B cell (primary cell): ENCODE results near the gene SDK2. TPM values are rescaled to one million over a fixed set of nuclear protein-coding genes. Genes with fewer than 3 reads are reported as not detected.

Experiments
- ATAC-seq: fragments of 200-7000 bp; cut with Tn5 transposase; one replicate; pipeline ENCODE4 v1.10.0; 2021; ENCODE audit warnings: low read depth, mild to moderate bottlenecking, moderate number of reproducible peaks, moderate library complexity
- CTCF ChIA-PET: fragments of 350-600 bp; sonication (Branson Sonifier 250); formaldehyde crosslinking; loops from one replicate; lab custom pipeline; 2021; ENCODE audit warnings: antibody characterized with exemption, inconsistent platforms; lab: Charles Lee
- POLR2A ChIA-PET: fragments of 350-600 bp; sonication (Branson Sonifier 250); formaldehyde crosslinking; loops from one replicate; lab custom pipeline; 2021; ENCODE audit warnings: antibody characterized with exemption; lab: Charles Lee
- DNase-seq: peaks from one replicate; pipeline ENCODE4 v3.0.0; 2013
- H2AFZ ChIP-seq: 2 replicates; pipeline ENCODE4 v1.6.1; 2012; ENCODE audit warnings: mild to moderate bottlenecking, low read depth, low read length; ENCODE audit not compliant: insufficient read depth, poor library complexity, severe bottlenecking
- H3K27ac ChIP-seq, 2 donors: 1 replicate in 1 of 2; 2 replicates in 1 of 2; pipeline ENCODE4 v1.5.1; 2012 to 2013; ENCODE audit warnings: low read length in 2 of 2, mild to moderate bottlenecking in 2 of 2, moderate library complexity in 1 of 2
- H3K27me3 ChIP-seq, 4 experiments: fragments of 200-600 bp in 1 of 4; sonication (generic) in 1 of 4; replicated peaks in 1 of 4; 1 replicate in 2 of 4; 2 replicates in 2 of 4; pipeline versions ENCODE4 v1.6.1 to v1.7.0; 2013 to 2016; ENCODE audit warnings: low read length in 3 of 4, mild to moderate bottlenecking in 2 of 4, mixed read lengths in 1 of 4, moderate library complexity in 1 of 4; ENCODE audit not compliant: insufficient read depth in 4 of 4, control insufficient read depth in 3 of 4; ENCODE audit errors: control extremely low read depth in 1 of 4
- H3K36me3 ChIP-seq, 2 experiments: replicated peaks in 1 of 2; 1 replicate in 1 of 2; 2 replicates in 1 of 2; pipeline versions ENCODE4 v1.6.1 to v1.7.1; 2013; ENCODE audit warnings: low read length in 1 of 2; ENCODE audit not compliant: insufficient read depth in 2 of 2, control insufficient read depth in 1 of 2; ENCODE audit errors: control extremely low read depth in 1 of 2, extremely low read depth in 1 of 2
- H3K4me1 ChIP-seq, 2 donors: fragments of 200-600 bp in 1 of 2; sonication (generic) in 1 of 2; 1 replicate in 1 of 2; 2 replicates in 1 of 2; pipeline versions ENCODE4 v1.5.1 to v1.6.1; 2013 to 2017; ENCODE audit warnings: low read length in 2 of 2; ENCODE audit not compliant: control insufficient read depth in 2 of 2, insufficient read depth in 2 of 2
- H3K4me2 ChIP-seq: replicated peaks from 2 replicates; pipeline ENCODE3; 2012; ENCODE audit warnings: mild to moderate bottlenecking, low read depth, low read length; ENCODE audit not compliant: poor library complexity, severe bottlenecking
- H3K4me3 ChIP-seq, 5 experiments: fragments of 200-600 bp in 1 of 5; sonication (generic) in 1 of 5; 1 replicate in 3 of 5; 2 replicates in 2 of 5; pipeline versions ENCODE4 v1.5.1 to v1.7.0; 2011 to 2016; ENCODE audit warnings: low read length in 4 of 5, mild to moderate bottlenecking in 4 of 5, low read depth in 2 of 5, control low read depth in 1 of 5, moderate library complexity in 1 of 5; ENCODE audit not compliant: insufficient read depth in 1 of 5; ENCODE audit errors: control extremely low read depth in 1 of 5, extremely low read depth in 1 of 5
- H3K79me2 ChIP-seq: fragments of 200-600 bp; sonication (generic); one replicate; pipeline ENCODE4 v1.6.0; 2016; ENCODE audit warnings: low read length; ENCODE audit not compliant: control insufficient read depth, insufficient read depth
- H3K9ac ChIP-seq: fragments of 200-600 bp; sonication (generic); 2 replicates; pipeline ENCODE4 v1.6.1; 2017; ENCODE audit warnings: mild to moderate bottlenecking, low read length, moderate library complexity
- H3K9me3 ChIP-seq, 3 donors: one replicate each; pipeline versions ENCODE4 v1.6.1 to v1.7.1; 2013; ENCODE audit warnings: low read length in 2 of 3; ENCODE audit not compliant: control insufficient read depth in 2 of 3, insufficient read depth in 1 of 3; ENCODE audit errors: control extremely low read depth in 1 of 3
- H4K20me1 ChIP-seq: 2 replicates; pipeline ENCODE4 v1.6.0; 2012; ENCODE audit warnings: mild to moderate bottlenecking, low read length; ENCODE audit not compliant: insufficient read depth, control insufficient read depth, poor library complexity, severe bottlenecking
- H3K27ac Mint-ChIP-seq: one replicate; pipeline ENCODE4 v1.8.0; 2021; ENCODE audit warnings: mixed read lengths
- H3K27me3 Mint-ChIP-seq: one replicate; pipeline ENCODE4 v1.8.0; 2021; ENCODE audit warnings: mixed read lengths
- H3K4me1 Mint-ChIP-seq: one replicate; pipeline ENCODE4 v1.8.0; 2021; ENCODE audit warnings: mixed read lengths
- H3K4me3 Mint-ChIP-seq: one replicate; pipeline ENCODE4 v1.8.0; 2021; ENCODE audit warnings: mixed read lengths
- H3K9me3 Mint-ChIP-seq: one replicate; pipeline ENCODE4 v1.8.0; 2022; ENCODE audit warnings: mixed read lengths; ENCODE audit not compliant: insufficient read depth
- CTCF ChIP-seq: fragments of 200-600 bp; IDR thresholded peaks from one replicate; pipeline ENCODE4 v1.8.0; 2022; ENCODE audit warnings: antibody characterized with exemption, mild to moderate bottlenecking
- EZH2 ChIP-seq: IDR thresholded peaks from 2 replicates; pipeline ENCODE4 v1.6.1; 2012; ENCODE audit warnings: borderline replicate concordance, low read depth, mild to moderate bottlenecking, moderate library complexity, low read length; ENCODE audit not compliant: insufficient read depth, poor library complexity, severe bottlenecking
- WGBS: methylation state at CpG from one replicate; pipeline ENCODE4 v1.1.5; 2013; ENCODE audit warnings: missing lambda C conversion rate; ENCODE audit not compliant: insufficient coverage; 5-methylcytosine and 5-hydroxymethylcytosine counted together
- intact Hi-C: fragments of 100-400 bp; cut with micrococcal nuclease; formaldehyde crosslinking; loops from one replicate; pipeline ENCODE4 v1.10.0; 2022
- polyA plus RNA-seq: library from polyadenylated mRNA; depleted of rRNA; stranded (reverse); fragments of >200 nt; gene quantifications from 2 replicates; pipeline ENCODE4 v1.2.3, GENCODE V29; 2012
- total RNA-seq, 2 donors: library from RNA; stranded (reverse); fragments of 120-200 nt in 1 of 2; gene quantifications; 1 replicate in 1 of 2; 2 replicates in 1 of 2; pipeline versions ENCODE4 v1.2.3 to v1.2.4, GENCODE V29; 2013 to 2022

Gene SDK2
- total and polyA plus RNA-seq, 2 donors (not counting 1 experiment from before 2014, with no cell fraction given) = 3.2 to 13.0 TPM

DNA sequence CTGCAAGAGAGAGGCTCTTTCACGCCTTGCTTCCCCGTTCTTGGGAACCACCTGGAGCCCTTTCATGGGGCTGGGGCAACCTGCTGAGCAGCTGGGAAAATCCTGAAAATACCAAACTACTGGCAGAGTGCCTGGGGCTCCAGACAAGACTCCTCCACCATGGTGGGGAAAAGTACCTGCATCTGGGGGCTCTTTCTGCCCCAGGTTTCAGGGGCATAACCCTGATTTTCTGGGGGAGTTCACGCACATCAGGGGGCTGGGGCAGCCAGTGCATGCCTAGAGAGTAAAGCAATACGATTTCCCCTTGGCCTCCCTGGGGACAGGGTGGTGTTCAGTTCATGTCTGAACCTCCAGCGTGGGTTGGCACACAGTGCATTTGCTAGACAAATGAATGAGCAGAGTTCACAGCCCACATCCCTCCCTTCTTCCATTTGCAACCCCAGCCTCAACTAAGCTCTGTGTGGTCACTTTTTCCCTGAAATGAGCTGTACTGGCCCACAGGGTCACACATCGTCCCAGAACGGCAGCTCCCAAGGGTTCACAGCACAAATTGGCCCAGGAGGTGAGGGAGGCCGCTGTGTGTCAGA is 327.2 kb downstream of the SDK2 start:
- Mint-ChIP-seq H3K4me3 (peak overlapping the region; percentile 15), H3K4me1 (peaks cover 16% of the 10 kb centered on the region), H3K27ac (no peak overlapping the region)

More for the DNA sequence above, 327.2 kb downstream of the SDK2 start:
- Mint-ChIP-seq H3K9me3 (no peaks in the 10 kb centered on the region), H3K27me3 (peaks cover 5% of the 10 kb centered on the region)
- Histone ChIP-seq H4K20me1 (no peaks in the 10 kb centered on the region), H3K79me2 (no peaks in the 10 kb centered on the region), H3K9me3 (no peaks in the 10 kb centered on the region), H3K4me2 (peak overlapping the region; percentile 56), H3K27ac (no peak overlapping the region), H2AFZ (peak overlapping the region; percentile 59), H3K4me3 (no peak overlapping the region), H3K4me1 (peaks cover 13 to 22% of the 10 kb centered on the region in 2 donors), H3K36me3 (no peaks in the 10 kb centered on the region), H3K9ac (peak overlapping the region; percentile 16), H3K27me3 (no peaks in the 10 kb centered on the region)
- CTCF ChIA-PET = interaction anchor here (1.3 kb wide), 1 partner anchor 53 kb away, joined by 4 read pairs; no protein-coding TSS in a partner anchor
- intact Hi-C loops = no loop called here
- peak; percentile 79 for ATAC-seq
- TF ChIP-seq CTCF (no peak), EZH2 (no peak)
- peak; percentile 54 for DNase-seq
- POLR2A ChIA-PET = no interaction called here
- 48% methylated on average over 4 of the region's 8 CpGs for WGBS
